Small intestine (tissue), 7 donors: ENCODE results near the gene NEK4. TPM values are rescaled to one million over a fixed set of nuclear protein-coding genes. Genes with fewer than 3 reads are reported as not detected.
"Not testable (repeated sequence)": the region's sequence is repeated elsewhere in the genome, so short reads cannot be mapped to it uniquely, and the experiment has no call there.

Source experiments
- DNase-seq, 2 donors: peaks; one replicate each; pipeline versions ENCODE4 v3.0.0 to v3.0.0-alpha.2; 2013
- FAIRE-seq: peaks from 2 replicates; lab custom pipeline; 2012; peaks lifted over from hg19 to GRCh38; lab: Jason Lieb, UNC
- H3K27ac ChIP-seq, 3 donors: one replicate each; pipeline ENCODE4 v1.5.1; 2013; ENCODE audit warnings: low read length in 2 of 3, mild to moderate bottlenecking in 2 of 3, control low read depth in 1 of 3, inconsistent platforms in 1 of 3, low read depth in 1 of 3, moderate library complexity in 1 of 3
- H3K27me3 ChIP-seq, 3 donors: one replicate each; pipeline ENCODE4 v1.6.1; 2013; ENCODE audit warnings: low read length in 3 of 3, inconsistent platforms in 1 of 3; ENCODE audit not compliant: control insufficient read depth in 3 of 3, insufficient read depth in 3 of 3
- H3K36me3 ChIP-seq, 3 donors: one replicate each; pipeline ENCODE4 v1.6.1; 2013; ENCODE audit warnings: low read length in 3 of 3, inconsistent platforms in 1 of 3, low read depth in 1 of 3, mild to moderate bottlenecking in 1 of 3, moderate library complexity in 1 of 3; ENCODE audit not compliant: control insufficient read depth in 3 of 3, insufficient read depth in 2 of 3
- H3K4me1 ChIP-seq, 3 donors: one replicate each; pipeline ENCODE4 v1.6.1; 2013; ENCODE audit warnings: low read length in 2 of 3, inconsistent platforms in 1 of 3, low read depth in 1 of 3, mild to moderate bottlenecking in 1 of 3, moderate library complexity in 1 of 3; ENCODE audit not compliant: control insufficient read depth in 3 of 3, insufficient read depth in 2 of 3
- H3K4me3 ChIP-seq, 3 donors: one replicate each; pipeline ENCODE4 v1.5.1; 2013; ENCODE audit warnings: low read length in 3 of 3, control low read depth in 1 of 3, inconsistent platforms in 1 of 3, low read depth in 1 of 3, mild to moderate bottlenecking in 1 of 3, moderate library complexity in 1 of 3
- H3K9me3 ChIP-seq, 2 donors: one replicate each; pipeline ENCODE4 v1.6.1; 2013; ENCODE audit warnings: low read depth in 1 of 2, low read length in 1 of 2; ENCODE audit not compliant: control insufficient read depth in 2 of 2, insufficient read depth in 1 of 2
- WGBS, 3 donors: extraction: QIAGEN DNeasy Blood & Tissue Kit; methylation state at CpG; one replicate each; pipeline ENCODE4 v1.1.7; 2013; 5-methylcytosine and 5-hydroxymethylcytosine counted together
- polyA plus RNA-seq, 4 donors: library from polyadenylated mRNA; stranded (reverse) in 3 of 4; unstranded in 1 of 4; fragments of 200-250 nt in 3 of 4; fragments of 120-200 nt in 1 of 4; gene quantifications; one replicate each; pipeline versions ENCODE4 v1.2.1 to v1.2.3, GENCODE V29; 2013
- donor health status: healthy with polysubstance abuse.
- donor health status: control.
- donor health status: control.
- donor health status: Bipolar disorder and iron deficiency.
- donor health status: healthy.

Gene NEK4
- polyA plus RNA-seq, 4 donors: 3.0 to 18.5 (median 7.0) TPM

DNA sequence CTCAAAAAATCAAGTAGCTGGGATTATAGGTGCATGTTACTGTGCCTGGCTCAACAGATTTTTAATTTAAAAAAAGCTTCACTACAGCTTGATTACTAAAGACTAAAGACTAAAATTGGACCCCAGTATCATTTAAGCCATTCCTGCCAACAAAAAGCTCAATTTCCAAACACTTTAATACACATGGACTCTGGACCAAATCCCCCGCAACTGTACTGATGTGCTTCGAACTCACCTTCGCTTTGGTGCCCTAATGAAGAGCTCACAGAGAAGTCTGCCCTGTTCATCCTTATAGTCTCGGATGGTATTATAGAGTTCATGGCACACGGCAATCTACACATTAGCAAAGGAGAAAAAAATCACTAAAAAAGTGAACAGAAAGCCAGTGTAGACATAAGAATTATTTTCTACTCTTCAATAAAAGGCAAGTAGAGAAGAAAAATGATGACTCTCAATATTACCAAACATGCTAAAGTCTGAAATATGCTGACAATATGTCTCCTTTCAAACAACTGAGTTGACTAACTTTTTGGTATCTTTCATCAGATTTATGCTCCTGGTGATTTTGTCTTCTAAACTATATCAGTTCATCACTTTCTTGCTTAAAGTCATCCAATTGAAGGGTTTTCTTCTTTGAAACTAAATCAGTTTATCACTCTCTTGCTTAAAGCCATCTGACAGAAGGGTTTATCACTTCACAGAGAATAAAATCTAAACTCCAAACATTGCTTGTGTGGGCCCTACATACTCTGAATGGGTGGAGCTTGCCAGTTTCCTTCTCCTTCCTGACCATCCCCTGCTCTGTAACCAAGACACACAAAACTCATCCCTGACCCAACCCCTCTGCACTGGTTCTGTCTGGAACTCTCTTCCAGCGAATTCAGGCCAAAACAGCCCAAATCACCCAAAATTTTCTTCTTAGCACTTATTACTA lies 92.2 kb downstream of the NEK4 start:
- H3K4me1 ChIP-seq: peaks cover 0 to 20% (median 6%) of the 10 kb centered on the region in 3 donors
- H3K27me3 ChIP-seq: no peaks in the 10 kb centered on the region
- FAIRE-seq (no peak), DNase-seq (no peak)
- peaks cover 13 to 34% (median 25%) of the 10 kb centered on the region in 3 donors for H3K36me3 ChIP-seq
- H3K4me3 ChIP-seq: no peak overlapping the region
- H3K9me3 ChIP-seq: no peaks in the 10 kb centered on the region
- WGBS, 3 donors: 94 to 95% (median 95%) methylated on average over 6 of the region's 6 CpGs
- H3K27ac ChIP-seq: no peak overlapping the region

DNA sequence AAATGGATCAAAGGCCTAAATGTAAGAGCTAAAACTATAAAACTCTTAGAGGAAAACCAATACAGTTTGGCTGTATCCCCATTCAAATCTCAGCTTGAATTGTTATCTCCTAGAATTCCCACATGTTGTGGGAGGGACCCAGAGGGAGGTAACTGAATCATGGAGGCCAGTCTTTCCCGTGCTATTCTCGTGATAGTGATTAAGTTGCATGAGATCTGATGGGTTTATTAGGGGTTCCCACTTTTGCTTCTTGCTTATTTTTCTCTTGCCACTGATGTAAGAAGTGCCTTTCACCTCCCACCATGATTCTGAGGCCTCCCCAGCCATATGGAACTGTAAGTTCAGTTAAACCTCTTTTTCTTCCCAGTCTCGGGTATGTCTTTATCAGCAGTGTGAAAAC lies 94.5 kb downstream of the NEK4 start:
- H3K9me3 ChIP-seq, H3K4me3 ChIP-seq, H3K4me1 ChIP-seq, H3K27ac ChIP-seq, H3K27me3 ChIP-seq, DNase-seq, FAIRE-seq: not testable (repeated sequence)
- peaks cover 16 to 44% (median 25%) of the 10 kb centered on the region in 3 donors for H3K36me3 ChIP-seq
- 80 to 90% (median 84%) methylated on average over 3 of the region's 3 CpGs for WGBS, 3 donors

DNA sequence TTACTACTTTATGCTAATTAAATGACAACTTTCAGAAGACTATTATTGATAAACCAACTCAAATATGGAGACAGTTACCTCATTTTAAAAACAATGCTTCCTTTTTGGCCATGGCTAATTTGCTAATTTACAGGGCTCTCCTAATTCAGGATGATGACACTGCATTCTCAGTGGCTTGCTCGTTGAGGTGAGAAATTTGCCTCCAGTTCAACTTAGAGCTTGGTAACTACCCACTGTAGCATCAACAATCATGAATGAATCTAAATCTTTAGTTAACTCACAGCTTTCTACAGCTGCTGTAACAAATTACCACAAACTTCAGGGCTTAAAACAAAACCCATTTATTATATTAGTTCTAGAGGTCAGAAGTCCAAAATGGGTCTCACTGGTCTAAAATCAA lies 99.1 kb downstream of the NEK4 start:
- Histone ChIP-seq H3K4me3 (no peak overlapping the region), H3K9me3 (no peaks in the 10 kb centered on the region), H3K27me3 (no peaks in the 10 kb centered on the region), H3K4me1 (no peaks in the 10 kb centered on the region), H3K27ac (no peak overlapping the region), H3K36me3 (peaks cover 6 to 36% (median 6%) of the 10 kb centered on the region in 3 donors)
- 56 to 62% (median 60%) methylated on average over 1 of the region's 1 CpG for WGBS, 3 donors
- FAIRE-seq: no peak
- DNase-seq: no peak

DNA sequence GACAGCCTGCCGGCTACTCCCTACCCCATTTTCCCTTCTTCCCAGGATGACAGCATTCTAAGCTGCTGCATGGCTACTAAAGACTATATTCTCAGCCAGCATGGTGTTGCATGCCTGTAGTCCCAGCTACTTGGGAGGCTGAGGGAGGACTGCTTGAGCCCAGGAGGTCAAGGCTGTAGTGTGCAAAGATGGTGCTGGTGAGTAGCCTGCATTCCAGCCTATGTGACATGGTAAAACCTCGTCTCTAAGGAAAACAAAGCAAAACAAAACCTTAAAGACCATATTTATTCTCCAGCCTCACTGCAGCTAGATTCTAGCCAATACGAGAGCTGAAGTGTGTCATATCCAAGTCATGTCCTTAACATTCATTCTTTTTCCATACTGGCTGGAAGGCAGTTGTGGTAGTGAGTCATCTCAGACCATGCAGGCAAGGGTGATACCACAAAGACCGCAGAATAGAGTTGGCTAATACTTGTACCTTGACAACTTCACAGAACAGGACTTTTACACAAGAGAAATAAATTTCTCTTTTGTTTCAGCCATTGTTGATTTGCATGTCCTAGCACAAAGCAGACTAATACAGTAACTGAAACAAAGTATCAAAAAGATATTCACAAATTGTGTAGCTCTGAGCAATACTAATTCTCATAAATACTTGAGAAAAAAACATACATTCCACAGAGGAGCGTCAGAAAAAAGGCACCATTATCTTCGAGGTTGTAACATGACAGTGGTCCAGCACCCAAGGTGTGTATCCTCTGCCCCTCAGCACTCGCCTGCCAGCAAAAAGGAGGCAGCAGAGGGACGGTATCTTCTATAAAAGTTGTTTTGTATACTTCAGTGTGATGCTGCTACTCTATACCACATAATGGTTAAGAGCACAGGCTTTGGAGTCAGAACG lies 99.9 kb downstream of the NEK4 start:
- Histone ChIP-seq H3K4me1 (no peaks in the 10 kb centered on the region), H3K27me3 (no peaks in the 10 kb centered on the region), H3K27ac (peak overlapping the region in 1 of 3 donors; percentile 71), H3K4me3 (no peak overlapping the region), H3K9me3 (no peaks in the 10 kb centered on the region), H3K36me3 (peaks cover 2 to 42% (median 6%) of the 10 kb centered on the region in 3 donors)
- no peak for FAIRE-seq
- 66 to 86% (median 71%) methylated on average over 9 of the region's 9 CpGs for WGBS, 3 donors
- peak in 1 of 2 donors; percentile 13 for DNase-seq

DNA sequence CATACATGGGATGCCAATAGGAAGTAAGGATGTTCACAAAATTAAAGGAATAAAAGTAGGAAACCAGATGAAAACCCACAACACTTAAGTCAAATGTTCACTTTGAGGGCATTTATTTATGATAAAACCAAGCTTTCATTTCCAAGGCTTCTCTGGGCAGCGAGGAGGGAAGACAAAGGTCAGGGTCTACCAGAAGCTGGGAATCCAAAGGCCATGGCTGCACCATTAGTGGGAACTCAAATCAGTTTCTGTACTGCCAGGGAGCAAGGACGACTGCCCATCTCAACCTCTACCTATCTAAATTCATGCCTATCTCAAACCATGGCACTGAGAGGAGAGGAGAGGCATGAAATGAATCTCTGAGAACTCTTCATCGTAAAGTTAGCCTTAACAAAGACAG lies 107.6 kb downstream of the NEK4 start:
- Histone ChIP-seq H3K4me1 (no peaks in the 10 kb centered on the region), H3K27ac (no peak overlapping the region), H3K9me3 (no peaks in the 10 kb centered on the region), H3K4me3 (no peak overlapping the region), H3K27me3 (no peaks in the 10 kb centered on the region), H3K36me3 (peaks cover 10 to 59% (median 12%) of the 10 kb centered on the region in 3 donors)
- peak in 1 of 2 donors; percentile 14 for DNase-seq
- 59 to 83% (median 73%) methylated on average over 3 of the region's 3 CpGs for WGBS, 3 donors
- no peak for FAIRE-seq

DNA sequence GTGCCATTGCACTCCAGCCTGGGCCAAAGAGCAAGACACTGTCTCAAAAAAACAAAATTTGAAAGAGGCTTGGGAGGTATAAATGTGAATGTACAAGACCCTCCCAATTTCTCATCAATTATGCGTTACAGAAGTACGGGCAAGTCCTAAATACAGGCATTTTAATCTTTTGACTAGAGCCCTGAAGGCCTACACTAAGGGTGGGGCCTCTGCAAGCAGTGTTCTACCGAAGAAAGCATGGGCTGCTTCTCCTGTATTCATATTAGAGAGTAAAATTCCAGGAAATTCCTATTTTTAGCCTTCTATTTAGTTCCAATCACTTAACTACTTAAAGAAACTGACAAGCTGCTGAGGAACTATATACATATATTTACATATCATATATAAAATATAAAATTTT lies 110.7 kb downstream of the NEK4 start:
- FAIRE-seq (no peak), DNase-seq (no peak)
- H3K36me3 ChIP-seq: peaks cover 12 to 51% (median 15%) of the 10 kb centered on the region in 3 donors
- no peak overlapping the region for H3K27ac ChIP-seq
- no peaks in the 10 kb centered on the region for H3K27me3 ChIP-seq
- no peaks in the 10 kb centered on the region for H3K4me1 ChIP-seq
- no peaks in the 10 kb centered on the region for H3K9me3 ChIP-seq
- no peak overlapping the region for H3K4me3 ChIP-seq
- 66 to 93% (median 70%) methylated on average over 3 of the region's 3 CpGs for WGBS, 3 donors

Other genes starting within 250 kb of the NEK4 start
- gene NT5DC2, start 237.1 kb downstream of the NEK4 start, polyA plus RNA-seq: 10 to 100 TPM in 3 of 4 donors, 1 to 10 TPM in 1; 4.9 to 46.9 (median 23.8) TPM
- gene UQCC5, start 234.3 kb downstream of the NEK4 start, polyA plus RNA-seq: 10 to 100 TPM in 3 of 4 donors, 1 to 10 TPM in 1; 8.9 to 38.9 (median 20.3) TPM
- gene PBRM1, start 85.0 kb downstream of the NEK4 start, polyA plus RNA-seq: 10 to 100 TPM in 2 of 4 donors, 1 to 10 TPM in 2; 6.7 to 36.2 (median 12.3) TPM
- gene GNL3, start 84.9 kb downstream of the NEK4 start, polyA plus RNA-seq: 10 to 100 TPM; 25.3 to 84.2 (median 55.3) TPM
- gene GLT8D1, start 65.1 kb downstream of the NEK4 start, polyA plus RNA-seq: 10 to 100 TPM; 13.0 to 47.6 (median 26.3) TPM
- gene SPCS1, start 64.8 kb downstream of the NEK4 start, polyA plus RNA-seq: 100 to 1,000 TPM in 3 of 4 donors, 10 to 100 TPM in 1; 90.6 to 215 (median 153) TPM
- gene ITIH1, start 6.7 kb upstream of the NEK4 start, polyA plus RNA-seq: under 1 TPM in 2 of 4 donors, not detected in 2; 0.13 to 0.58 TPM
- gene ITIH3, start 23.9 kb upstream of the NEK4 start, polyA plus RNA-seq: 1 to 10 TPM in 2 of 4 donors, not detected in 2; 1.8 to 6.7 TPM
- 1 to 10 TPM in 3 of 4 donors, under 1 TPM in 1; 0.67 to 4.9 (median 2.8) TPM for gene ITIH4, start 59.7 kb upstream of the NEK4 start, polyA plus RNA-seq
- gene MUSTN1, start 64.1 kb upstream of the NEK4 start, polyA plus RNA-seq: 10 to 100 TPM in 1 of 4 donors, 1 to 10 TPM in 3; 3.4 to 32.3 (median 7.4) TPM
- 1 to 10 TPM in 3 of 4 donors, not detected in 1; 2.7 to 6.8 (median 4.3) TPM for gene STIMATE, start 126.6 kb upstream of the NEK4 start, polyA plus RNA-seq